OCI-LY1 (cell line): ENCODE results near the gene SORCS3.

Source experiments
- H2AFZ ChIP-seq: fragments of 200-600 bp; sonication (generic), shearing (Covaris generic); 2 replicates; pipeline ENCODE4 v1.6.0; 2014; ENCODE audit warnings: antibody characterized with exemption, mild to moderate bottlenecking, low read length
- H3F3A ChIP-seq: fragments of 200-600 bp; sonication (generic), shearing (Covaris generic); 2 replicates; pipeline ENCODE4 v1.6.0; 2014; ENCODE audit warnings: mild to moderate bottlenecking, antibody characterized with exemption, low read length, moderate library complexity; ENCODE audit not compliant: insufficient read depth
- H3K27ac ChIP-seq: fragments of 200-600 bp; sonication (generic); 2 replicates; pipeline ENCODE4 v1.5.1; 2014; ENCODE audit warnings: low read length, mixed run types, mild to moderate bottlenecking, low read depth; ENCODE audit not compliant: poor library complexity, severe bottlenecking
- H3K27me3 ChIP-seq: fragments of 200-600 bp; sonication (generic); 2 replicates; pipeline ENCODE4 v1.6.0; 2014; ENCODE audit warnings: antibody characterized with exemption, mild to moderate bottlenecking, low read length, moderate library complexity; ENCODE audit not compliant: insufficient read depth
- H3K36me3 ChIP-seq: fragments of 200-600 bp; sonication (generic); 2 replicates; pipeline ENCODE4 v1.6.1; 2014; ENCODE audit warnings: mild to moderate bottlenecking, antibody characterized with exemption, low read length, moderate library complexity, mixed read lengths; ENCODE audit not compliant: insufficient read depth
- H3K4me1 ChIP-seq: fragments of 200-600 bp; sonication (generic); 2 replicates; pipeline ENCODE4 v1.5.1; 2014; ENCODE audit warnings: mild to moderate bottlenecking, low read length, moderate library complexity; ENCODE audit not compliant: insufficient read depth, severe bottlenecking
- H3K4me2 ChIP-seq: fragments of 200-600 bp; sonication (generic), shearing (Covaris generic); 2 replicates; pipeline ENCODE4 v1.6.1; 2014; ENCODE audit warnings: low read length
- H3K4me3 ChIP-seq: fragments of 200-600 bp; sonication (generic); 2 replicates; pipeline ENCODE4 v1.5.1; 2014; ENCODE audit warnings: low read length, low read depth, mild to moderate bottlenecking, mixed read lengths; ENCODE audit not compliant: poor library complexity, severe bottlenecking
- H3K79me2 ChIP-seq: fragments of 200-600 bp; shearing (Covaris generic); 2 replicates; pipeline ENCODE4 v1.6.1; 2016; ENCODE audit warnings: mixed run types, low read length, mixed read lengths; ENCODE audit not compliant: insufficient read depth
- H3K9ac ChIP-seq: fragments of 200-600 bp; sonication (generic), shearing (Covaris generic); 2 replicates; pipeline ENCODE4 v1.6.1; 2014; ENCODE audit warnings: mild to moderate bottlenecking, low read length, mixed read lengths
- H3K9me2 ChIP-seq: fragments of 200-600 bp; sonication (generic), shearing (Covaris generic); 2 replicates; pipeline ENCODE4 v1.6.1; 2014; ENCODE audit warnings: low read depth, mild to moderate bottlenecking, low read length, mixed read lengths
- H3K9me3 ChIP-seq: fragments of 200-600 bp; shearing (Covaris generic); 2 replicates; pipeline ENCODE4 v1.6.1; 2014; ENCODE audit warnings: low read length, mixed read lengths
- H4K20me1 ChIP-seq: fragments of 200-600 bp; sonication (generic), shearing (Covaris generic); 2 replicates; pipeline ENCODE4 v1.6.0; 2016; ENCODE audit warnings: mild to moderate bottlenecking, low read length; ENCODE audit not compliant: insufficient read depth
- EZH2 ChIP-seq: fragments of 200-600 bp; sonication (generic), shearing (Covaris generic); IDR thresholded peaks from 2 replicates; pipeline ENCODE4 v1.8.0; 2017; ENCODE audit warnings: borderline replicate concordance, mixed run types, mild to moderate bottlenecking, antibody characterized with exemption, low read length, moderate library complexity, mixed read lengths
- TF ChIP-seq, protein P1 (sequence below): fragments of 200-600 bp; sonication (generic), shearing (Covaris generic); IDR thresholded peaks from 2 replicates; pipeline ENCODE4 v1.5.1; 2017; ENCODE audit warnings: mild to moderate bottlenecking, antibody characterized with exemption, low read length, moderate library complexity, mixed read lengths

The SORCS3 gene

DNA sequence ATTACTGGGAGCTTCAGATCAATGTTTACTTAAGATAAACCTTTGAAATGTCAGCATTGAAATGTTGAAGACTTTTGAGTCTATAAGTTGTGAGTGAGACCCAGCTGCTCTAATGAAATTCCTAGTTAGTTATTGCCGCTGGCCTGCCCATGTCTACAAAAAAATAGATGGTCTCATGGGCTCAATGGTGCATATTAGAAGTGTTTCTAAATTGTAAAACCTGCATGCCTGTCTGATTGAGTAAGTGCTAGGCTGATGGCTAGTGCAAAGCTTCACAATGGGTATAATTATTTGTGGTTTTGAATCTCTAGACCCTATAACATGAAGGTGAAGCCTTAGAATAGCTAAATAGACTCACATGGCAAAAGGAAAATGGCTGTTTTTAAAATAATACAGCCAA, 234.5 kb downstream of the SORCS3 start:
- no peaks in the 10 kb centered on the region for H3K27me3 ChIP-seq
- no peak for TF ChIP-seq EZH2
- TF ChIP-seq, protein P1, sequence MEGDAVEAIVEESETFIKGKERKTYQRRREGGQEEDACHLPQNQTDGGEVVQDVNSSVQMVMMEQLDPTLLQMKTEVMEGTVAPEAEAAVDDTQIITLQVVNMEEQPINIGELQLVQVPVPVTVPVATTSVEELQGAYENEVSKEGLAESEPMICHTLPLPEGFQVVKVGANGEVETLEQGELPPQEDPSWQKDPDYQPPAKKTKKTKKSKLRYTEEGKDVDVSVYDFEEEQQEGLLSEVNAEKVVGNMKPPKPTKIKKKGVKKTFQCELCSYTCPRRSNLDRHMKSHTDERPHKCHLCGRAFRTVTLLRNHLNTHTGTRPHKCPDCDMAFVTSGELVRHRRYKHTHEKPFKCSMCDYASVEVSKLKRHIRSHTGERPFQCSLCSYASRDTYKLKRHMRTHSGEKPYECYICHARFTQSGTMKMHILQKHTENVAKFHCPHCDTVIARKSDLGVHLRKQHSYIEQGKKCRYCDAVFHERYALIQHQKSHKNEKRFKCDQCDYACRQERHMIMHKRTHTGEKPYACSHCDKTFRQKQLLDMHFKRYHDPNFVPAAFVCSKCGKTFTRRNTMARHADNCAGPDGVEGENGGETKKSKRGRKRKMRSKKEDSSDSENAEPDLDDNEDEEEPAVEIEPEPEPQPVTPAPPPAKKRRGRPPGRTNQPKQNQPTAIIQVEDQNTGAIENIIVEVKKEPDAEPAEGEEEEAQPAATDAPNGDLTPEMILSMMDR = no peak
- H3F3A ChIP-seq = no peaks in the 10 kb centered on the region
- no peak overlapping the region for H2AFZ ChIP-seq
- H3K4me3 ChIP-seq = no peak overlapping the region
- no peaks in the 10 kb centered on the region for H3K79me2 ChIP-seq
- H3K36me3 ChIP-seq = no peaks in the 10 kb centered on the region
- no peaks in the 10 kb centered on the region for H3K9me2 ChIP-seq
- no peak overlapping the region for H3K4me2 ChIP-seq
- H3K9ac ChIP-seq = no peak overlapping the region
- H3K27ac ChIP-seq = no peak overlapping the region
- H3K4me1 ChIP-seq = no peaks in the 10 kb centered on the region
- no peaks in the 10 kb centered on the region for H3K9me3 ChIP-seq
- H4K20me1 ChIP-seq = no peaks in the 10 kb centered on the region

DNA sequence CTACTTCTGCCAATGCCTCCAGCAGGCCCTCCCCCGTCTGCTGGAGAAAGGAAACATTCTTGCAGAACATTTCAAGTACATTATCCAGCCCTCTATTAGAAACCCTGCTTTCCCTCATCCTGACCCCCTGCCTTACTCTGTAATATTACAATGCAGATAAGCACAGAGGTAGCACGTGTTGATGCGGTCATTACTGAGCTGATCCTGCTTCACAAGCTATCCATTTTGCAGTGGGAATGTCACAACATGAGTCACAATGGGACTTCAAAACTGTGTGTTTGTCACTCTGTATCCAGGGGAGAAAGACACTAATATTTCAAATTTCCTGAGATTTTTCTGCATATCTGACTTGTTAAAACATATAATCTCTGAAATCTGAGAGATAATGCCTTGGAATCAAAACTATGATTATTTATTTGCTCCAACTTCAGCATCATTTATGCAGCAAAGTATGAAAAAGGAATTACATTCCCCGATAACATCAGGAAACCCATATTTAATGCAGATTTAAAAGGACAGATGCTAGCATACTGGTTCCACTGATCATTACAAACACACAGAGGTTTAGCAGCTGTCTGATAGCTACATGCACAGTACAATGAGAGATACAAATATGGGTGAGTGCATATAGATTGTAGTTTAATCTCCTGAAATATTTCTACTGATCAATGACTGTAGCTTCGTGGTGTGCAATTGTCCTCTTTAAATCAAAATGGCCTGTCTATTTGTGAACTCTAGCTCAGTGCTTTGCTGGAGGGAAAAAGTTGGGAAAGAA, 239.7 kb downstream of the SORCS3 start:
- TF ChIP-seq, protein P1 = no peak
- no peak for TF ChIP-seq EZH2
- no peak overlapping the region for H3K9ac ChIP-seq
- H3K27me3 ChIP-seq = no peaks in the 10 kb centered on the region
- H3F3A ChIP-seq = no peaks in the 10 kb centered on the region
- no peaks in the 10 kb centered on the region for H3K4me1 ChIP-seq
- H3K4me3 ChIP-seq = no peak overlapping the region
- no peaks in the 10 kb centered on the region for H4K20me1 ChIP-seq
- no peaks in the 10 kb centered on the region for H3K9me3 ChIP-seq
- H3K36me3 ChIP-seq = no peaks in the 10 kb centered on the region
- H3K4me2 ChIP-seq = no peak overlapping the region
- no peaks in the 10 kb centered on the region for H3K9me2 ChIP-seq
- no peak overlapping the region for H3K27ac ChIP-seq
- H2AFZ ChIP-seq = no peak overlapping the region
- H3K79me2 ChIP-seq = no peaks in the 10 kb centered on the region

DNA sequence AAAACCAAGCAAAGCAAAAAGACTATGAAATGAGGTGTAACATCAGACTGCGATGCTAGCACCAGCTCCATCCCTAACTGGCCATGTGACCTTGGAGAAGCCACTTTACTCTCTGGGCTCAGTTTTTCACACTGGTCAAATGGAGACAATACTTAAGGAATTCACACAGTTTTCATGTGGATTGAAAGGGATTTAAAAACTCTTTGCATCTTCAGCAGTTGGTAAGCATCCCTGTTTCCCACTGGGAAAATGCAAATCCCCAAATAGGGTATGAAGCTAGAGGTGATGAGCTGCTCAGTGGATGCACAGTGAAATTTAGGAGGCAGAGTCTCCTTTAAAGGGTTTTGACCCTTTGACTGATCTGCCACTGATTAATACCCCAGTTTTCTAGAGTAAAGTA, 240.7 kb downstream of the SORCS3 start:
- H3K27me3 ChIP-seq = no peaks in the 10 kb centered on the region
- no peaks in the 10 kb centered on the region for H3K9me2 ChIP-seq
- no peaks in the 10 kb centered on the region for H3K9me3 ChIP-seq
- no peak overlapping the region for H2AFZ ChIP-seq
- H3K4me2 ChIP-seq = no peak overlapping the region
- TF ChIP-seq EZH2 = no peak
- TF ChIP-seq, protein P1 = no peak
- H3K79me2 ChIP-seq = no peaks in the 10 kb centered on the region
- H3F3A ChIP-seq = no peaks in the 10 kb centered on the region
- H3K4me1 ChIP-seq = no peaks in the 10 kb centered on the region
- no peak overlapping the region for H3K27ac ChIP-seq
- H4K20me1 ChIP-seq = no peaks in the 10 kb centered on the region
- H3K36me3 ChIP-seq = no peaks in the 10 kb centered on the region
- H3K4me3 ChIP-seq = no peak overlapping the region
- H3K9ac ChIP-seq = no peak overlapping the region
